PC-9 (cell line): ENCODE results near the gene FGF9. TPM values are rescaled to one million over a fixed set of nuclear protein-coding genes. Genes with fewer than 3 reads are reported as not detected.

ENCODE experiments used
- BruUV-seq: library from RNA; stranded (reverse); fragments of 400-500 nt; replicated peaks from 2 replicates; lab custom pipeline; 2021; lab: Mats Ljungman, UMichigan
- CTCF ChIA-PET: fragments of 300-600 bp; sonication (Branson Sonifier 250); formaldehyde crosslinking; loops from one replicate; lab custom pipeline; 2022; ENCODE audit warnings: antibody characterized with exemption; lab: Charles Lee
- POLR2A ChIA-PET: fragments of 300-600 bp; sonication (Branson Sonifier 250); formaldehyde crosslinking; loops from one replicate; lab custom pipeline; 2022; ENCODE audit warnings: antibody characterized with exemption; ENCODE audit not compliant: unreplicated experiment; lab: Charles Lee
- DNase-seq, 2 experiments: peaks; one replicate each; pipeline versions ENCODE4 v3.0.0 to v3.0.0-alpha.2; 2015 to 2022; ENCODE audit warnings: mixed read lengths in 1 of 2
- H2AFZ ChIP-seq: fragments of 200-600 bp; sonication (generic); 2 replicates; pipeline ENCODE4 v1.8.1; 2017; ENCODE audit warnings: antibody characterized with exemption
- H3F3A ChIP-seq: fragments of 200-600 bp; sonication (generic); 2 replicates; pipeline ENCODE4 v1.8.1; 2017; ENCODE audit warnings: antibody characterized with exemption, mild to moderate bottlenecking, low read depth; ENCODE audit not compliant: insufficient read depth
- H3K27ac ChIP-seq: fragments of 200-600 bp; sonication (generic); 2 replicates; pipeline ENCODE4 v1.6.1; 2016; ENCODE audit warnings: mixed run types
- H3K27me3 ChIP-seq: fragments of 200-600 bp; sonication (generic); 2 replicates; pipeline ENCODE4 v1.6.1; 2016; ENCODE audit warnings: low read depth, mixed run types; ENCODE audit not compliant: insufficient read depth
- H3K36me3 ChIP-seq: fragments of 200-600 bp; sonication (generic); 2 replicates; pipeline ENCODE4 v1.6.1; 2016; ENCODE audit warnings: low read depth, mixed run types
- H3K4me1 ChIP-seq: fragments of 200-600 bp; sonication (generic); replicated peaks from 2 replicates; pipeline ENCODE4 v1.6.1; 2016; ENCODE audit warnings: mixed run types; ENCODE audit not compliant: insufficient read depth
- H3K4me2 ChIP-seq: fragments of 200-600 bp; sonication (generic); 2 replicates; pipeline ENCODE4 v1.6.1; 2017; ENCODE audit warnings: mixed run types
- H3K4me3 ChIP-seq: fragments of 200-600 bp; sonication (generic); 2 replicates; pipeline ENCODE4 v1.6.1; 2016; ENCODE audit warnings: mixed run types
- H3K79me2 ChIP-seq: fragments of 200-600 bp; sonication (generic); 2 replicates; pipeline ENCODE4 v1.6.1; 2017; ENCODE audit warnings: low read depth, mixed run types
- H3K9me2 ChIP-seq: fragments of 200-600 bp; sonication (generic); 2 replicates; pipeline ENCODE4 v1.8.1; 2017; ENCODE audit warnings: mild to moderate bottlenecking; ENCODE audit not compliant: insufficient read depth
- H3K9me3 ChIP-seq: fragments of 200-600 bp; sonication (generic); 2 replicates; pipeline ENCODE4 v1.8.1; 2016; ENCODE audit warnings: low read depth; ENCODE audit not compliant: insufficient read depth
- H4K20me1 ChIP-seq: fragments of 200-600 bp; sonication (generic); 2 replicates; pipeline ENCODE4 v1.8.1; 2017; ENCODE audit not compliant: insufficient read depth
- CTCF ChIP-seq: fragments of 200-600 bp; sonication (generic); conservative IDR thresholded peaks from 2 replicates; pipeline ENCODE4 v1.6.1; 2017; ENCODE audit warnings: mixed run types, antibody characterized with exemption, mild to moderate bottlenecking, moderate library complexity
- EZH2 ChIP-seq: fragments of 200-600 bp; sonication (generic); IDR thresholded peaks from 2 replicates; pipeline ENCODE4 v1.8.0; 2017; ENCODE audit warnings: antibody characterized with exemption, low read depth
- intact Hi-C: fragments of 100-400 bp; cut with micrococcal nuclease; formaldehyde crosslinking; loops from one replicate; pipeline ENCODE4 v1.10.0; 2022; ENCODE audit not compliant: unreplicated experiment
- total RNA-seq: library from RNA; stranded (reverse); gene quantifications from 2 replicates; pipeline ENCODE4 v1.2.3, GENCODE V29; 2021

The FGF9 gene
- total RNA-seq, 1 experiment from 2014 or later: not detected

GRCh38 chr13:21719463-21719862 lies 48.6 kb downstream of the FGF9 start:
- Histone ChIP-seq H4K20me1 (no peaks in the 10 kb centered on the region), H3K4me1 (no peaks in the 10 kb centered on the region), H2AFZ (no peak overlapping the region), H3K79me2 (no peaks in the 10 kb centered on the region), H3K4me3 (no peak overlapping the region), H3K9me3 (no peaks in the 10 kb centered on the region), H3K9me2 (no peaks in the 10 kb centered on the region), H3K27ac (no peak overlapping the region), H3K4me2 (no peak overlapping the region), H3K36me3 (no peaks in the 10 kb centered on the region), H3K27me3 (peaks cover 84% of the 10 kb centered on the region), H3F3A (no peaks in the 10 kb centered on the region)
- intact Hi-C loops: no loop called here
- no TSS peak for BruUV-seq
- POLR2A ChIA-PET: no interaction called here
- DNase-seq: no peak
- TF ChIP-seq EZH2: no peak
- TF ChIP-seq CTCF: no peak
- CTCF ChIA-PET: no interaction called here

- Histone ChIP-seq H3K4me3 (no peak overlapping the region), H3K27me3 (peaks cover 83% of the 10 kb centered on the region), H4K20me1 (no peaks in the 10 kb centered on the region), H3K27ac (no peak overlapping the region), H2AFZ (no peak overlapping the region), H3K9me2 (no peaks in the 10 kb centered on the region), H3K9me3 (no peaks in the 10 kb centered on the region), H3K79me2 (no peaks in the 10 kb centered on the region), H3K36me3 (no peaks in the 10 kb centered on the region), H3F3A (no peaks in the 10 kb centered on the region), H3K4me2 (no peak overlapping the region), H3K4me1 (no peaks in the 10 kb centered on the region)
- intact Hi-C loops: no loop called here
- no peak for DNase-seq
- BruUV-seq: no TSS peak
- ChIA-PET POLR2A (no interaction called here), CTCF (no interaction called here)
- no peak for TF ChIP-seq CTCF
- no peak for TF ChIP-seq EZH2
Observed at GRCh38 chr13:21723807-21724505, 53.1 kb downstream of the FGF9 start.

- ChIA-PET POLR2A (no interaction called here), CTCF (no interaction called here)
- Histone ChIP-seq H3K4me3 (no peak overlapping the region), H3K27me3 (peaks cover 73% of the 10 kb centered on the region), H3K27ac (no peak overlapping the region), H4K20me1 (no peaks in the 10 kb centered on the region), H3K9me3 (no peaks in the 10 kb centered on the region), H2AFZ (no peak overlapping the region), H3F3A (no peaks in the 10 kb centered on the region), H3K4me1 (no peaks in the 10 kb centered on the region), H3K4me2 (no peak overlapping the region), H3K79me2 (no peaks in the 10 kb centered on the region), H3K9me2 (no peaks in the 10 kb centered on the region), H3K36me3 (no peaks in the 10 kb centered on the region)
- BruUV-seq: no TSS peak
- no peak for DNase-seq
- intact Hi-C loops: no loop called here
- TF ChIP-seq CTCF: no peak
- no peak for TF ChIP-seq EZH2
Observed at GRCh38 chr13:21730186-21730880, 59.5 kb downstream of the FGF9 start.
